KMS-11 (cell line): ENCODE results near the gene CHRDL1.

ENCODE experiments used
- H2AFZ ChIP-seq: fragments of 200-600 bp; sonication (generic); 2 replicates; pipeline ENCODE4 v1.6.1; 2016; ENCODE audit warnings: antibody characterized with exemption, mixed run types, low read depth
- H3K27ac ChIP-seq: fragments of 200-600 bp; sonication (generic); 2 replicates; pipeline ENCODE4 v1.6.1; 2016; ENCODE audit warnings: mild to moderate bottlenecking, mixed run types
- H3K27me3 ChIP-seq: fragments of 200-600 bp; sonication (generic); 2 replicates; pipeline ENCODE4 v1.6.1; 2017; ENCODE audit warnings: mild to moderate bottlenecking, low read depth, mixed run types, moderate library complexity; ENCODE audit not compliant: insufficient read depth
- H3K36me3 ChIP-seq: fragments of 200-600 bp; sonication (generic); 2 replicates; pipeline ENCODE4 v1.6.1; 2017; ENCODE audit warnings: mild to moderate bottlenecking, mixed run types; ENCODE audit not compliant: insufficient read depth
- H3K4me1 ChIP-seq: fragments of 200-600 bp; sonication (generic); 2 replicates; pipeline ENCODE4 v1.6.1; 2016; ENCODE audit warnings: mild to moderate bottlenecking, low read depth, mixed run types; ENCODE audit not compliant: poor library complexity, severe bottlenecking
- H3K4me2 ChIP-seq: fragments of 200-600 bp; sonication (generic); 2 replicates; pipeline ENCODE4 v1.7.0; 2016; ENCODE audit warnings: mild to moderate bottlenecking, mixed run types
- H3K4me3 ChIP-seq: fragments of 200-600 bp; sonication (generic); IDR thresholded peaks from 2 replicates; pipeline ENCODE4 v1.6.1; 2017; ENCODE audit warnings: low read depth, low read length, mixed read lengths; ENCODE audit not compliant: insufficient read depth
- H3K79me2 ChIP-seq: fragments of 200-600 bp; sonication (generic); 2 replicates; pipeline ENCODE4 v1.6.1; 2016; ENCODE audit warnings: low read depth, mixed run types; ENCODE audit not compliant: insufficient read depth
- H3K9ac ChIP-seq: fragments of 200-600 bp; sonication (generic); 2 replicates; pipeline ENCODE4 v1.6.1; 2016; ENCODE audit warnings: mild to moderate bottlenecking, mixed run types
- H4K20me1 ChIP-seq: fragments of 200-600 bp; sonication (generic); 2 replicates; pipeline ENCODE4 v1.6.1; 2016; ENCODE audit warnings: mild to moderate bottlenecking, mixed run types; ENCODE audit not compliant: insufficient read depth
- CTCF ChIP-seq: fragments of 200-600 bp; sonication (generic); conservative IDR thresholded peaks from 2 replicates; pipeline ENCODE4 v1.6.1; 2017; ENCODE audit warnings: low read depth, mild to moderate bottlenecking, antibody characterized with exemption, low read length, moderate library complexity, mixed read lengths

Gene CHRDL1

GRCh38 chrX:110759785-110760184, 35.8 kb downstream of the CHRDL1 start:
- Histone ChIP-seq H3K4me3 (no peak overlapping the region), H3K79me2 (no peaks in the 10 kb centered on the region), H3K27me3 (no peaks in the 10 kb centered on the region), H3K4me1 (no peaks in the 10 kb centered on the region), H4K20me1 (no peaks in the 10 kb centered on the region), H3K27ac (no peak overlapping the region), H3K9ac (no peak overlapping the region), H2AFZ (no peak overlapping the region), H3K4me2 (no peak overlapping the region), H3K36me3 (no peaks in the 10 kb centered on the region)
- TF ChIP-seq CTCF, result no peak

- Histone ChIP-seq H3K27ac (no peak overlapping the region), H4K20me1 (no peaks in the 10 kb centered on the region), H3K36me3 (no peaks in the 10 kb centered on the region), H3K27me3 (no peaks in the 10 kb centered on the region), H2AFZ (no peak overlapping the region), H3K4me3 (no peak overlapping the region), H3K4me1 (no peaks in the 10 kb centered on the region), H3K9ac (no peak overlapping the region), H3K79me2 (no peaks in the 10 kb centered on the region), H3K4me2 (no peak overlapping the region)
- TF ChIP-seq CTCF, result no peak
Measured at GRCh38 chrX:110758781-110759422, 36.7 kb downstream of the CHRDL1 start.

GRCh38 chrX:110755611-110756010, 40.0 kb downstream of the CHRDL1 start:
- Histone ChIP-seq H3K27me3 (no peaks in the 10 kb centered on the region), H3K9ac (no peak overlapping the region), H3K79me2 (no peaks in the 10 kb centered on the region), H3K4me1 (no peaks in the 10 kb centered on the region), H3K36me3 (no peaks in the 10 kb centered on the region), H3K27ac (no peak overlapping the region), H3K4me2 (no peak overlapping the region), H4K20me1 (no peaks in the 10 kb centered on the region), H3K4me3 (no peak overlapping the region), H2AFZ (no peak overlapping the region)
- no peak for TF ChIP-seq CTCF

GRCh38 chrX:110755061-110755460, 40.6 kb downstream of the CHRDL1 start:
- H3K9ac ChIP-seq, result no peak overlapping the region
- H3K4me2 ChIP-seq, result no peak overlapping the region
- H2AFZ ChIP-seq, result no peak overlapping the region
- no peak for TF ChIP-seq CTCF
- H3K79me2 ChIP-seq, result no peaks in the 10 kb centered on the region
- H3K4me3 ChIP-seq, result no peak overlapping the region
- H3K27ac ChIP-seq, result no peak overlapping the region
- H3K4me1 ChIP-seq, result no peaks in the 10 kb centered on the region
- no peaks in the 10 kb centered on the region for H3K27me3 ChIP-seq
- H4K20me1 ChIP-seq, result no peaks in the 10 kb centered on the region
- no peaks in the 10 kb centered on the region for H3K36me3 ChIP-seq
